ENCODE data around the gene WFDC6.

- TF ChIP-seq POLR2A (IDR thresholded peaks at IDR 0.05), result no peak
- no peak for TF ChIP-seq CTCF (IDR thresholded peaks at IDR 0.05)
These were observed 36.7 kb downstream of the WFDC6 start for GRCh38 chr20:45502561-45502960.
